Kidney epithelial cell (primary cell): Measurements from ENCODE around the gene COL26A1. TPM values are rescaled to one million over a fixed set of nuclear protein-coding genes. Genes with fewer than 3 reads are reported as not detected.
"Not testable (repeated sequence)": the region's sequence is repeated elsewhere in the genome, so short reads cannot be mapped to it uniquely, and the experiment has no call there.

Source experiments
- DNase-seq: peaks from one replicate; pipeline ENCODE4 v3.0.0-alpha.2; 2010; ENCODE audit warnings: low read depth
- H3K27me3 ChIP-seq: 2 replicates; pipeline ENCODE4 v1.6.0; 2011; ENCODE audit warnings: low read length; ENCODE audit not compliant: control insufficient read depth, insufficient read depth
- H3K36me3 ChIP-seq: 2 replicates; pipeline ENCODE4 v1.5.1; 2011; ENCODE audit warnings: low read length; ENCODE audit not compliant: control insufficient read depth, insufficient read depth
- H3K4me3 ChIP-seq: 2 replicates; pipeline ENCODE4 v1.5.1; 2011; ENCODE audit warnings: low read depth, mild to moderate bottlenecking, control low read depth, low read length
- CTCF ChIP-seq: IDR thresholded peaks from 2 replicates; pipeline ENCODE4 v1.5.1; 2011; ENCODE audit warnings: mild to moderate bottlenecking, moderate library complexity, low read length, control low read depth, inconsistent platforms; ENCODE audit not compliant: insufficient read depth, poor library complexity, severe bottlenecking
- total RNA-seq: library from RNA; depleted of rRNA; stranded (reverse); fragments of >200 nt; gene quantifications from 2 replicates; pipeline ENCODE4 v1.2.3, GENCODE V29; 2015

The COL26A1 gene
- total RNA-seq, 1 donor from 2014 or later: 0.42 TPM

- Histone ChIP-seq H3K36me3 (no peaks in the 10 kb centered on the region), H3K4me3 (no peak overlapping the region), H3K27me3 (peaks cover 2% of the 10 kb centered on the region)
- no peak for TF ChIP-seq CTCF
- DNase-seq: no peak
These were observed 63.8 kb downstream of the COL26A1 start for GRCh38 chr7:101426303-101427011.

- DNase-seq: no peak
These were observed 65.6 kb downstream of the COL26A1 start for GRCh38 chr7:101428093-101428866.

GRCh38 chr7:101432316-101432715 lies 69.6 kb downstream of the COL26A1 start:
- Histone ChIP-seq H3K27me3 (peaks cover 13% of the 10 kb centered on the region), H3K4me3 (no peak overlapping the region), H3K36me3 (no peaks in the 10 kb centered on the region)
- no peak for TF ChIP-seq CTCF
- DNase-seq: no peak

More at GRCh38 chr7:101428093-101428866, 65.6 kb downstream of the COL26A1 start:
- H3K36me3 ChIP-seq: no peaks in the 10 kb centered on the region
- H3K4me3 ChIP-seq: no peak overlapping the region
- TF ChIP-seq CTCF: no peak
- peaks cover 2% of the 10 kb centered on the region for H3K27me3 ChIP-seq

- peaks cover 15% of the 10 kb centered on the region for H3K27me3 ChIP-seq
- H3K36me3 ChIP-seq: no peaks in the 10 kb centered on the region
- TF ChIP-seq CTCF: no peak
- no peak for DNase-seq
- no peak overlapping the region for H3K4me3 ChIP-seq
These were observed 71.0 kb downstream of the COL26A1 start for GRCh38 chr7:101433688-101434087.

GRCh38 chr7:101434155-101434554 lies 71.5 kb downstream of the COL26A1 start:
- H3K27me3 ChIP-seq: peaks cover 15% of the 10 kb centered on the region

GRCh38 chr7:101435461-101436220 lies 73.0 kb downstream of the COL26A1 start:
- no peak for TF ChIP-seq CTCF
- no peak for DNase-seq
- H3K4me3 ChIP-seq: no peak overlapping the region
- H3K27me3 ChIP-seq: peaks cover 15% of the 10 kb centered on the region
- H3K36me3 ChIP-seq: no peaks in the 10 kb centered on the region

More at GRCh38 chr7:101434155-101434554, 71.5 kb downstream of the COL26A1 start:
- not testable (repeated sequence) for H3K36me3 ChIP-seq, DNase-seq, H3K4me3 ChIP-seq
